Duodenal mucosa (tissue), 2 donors: ENCODE results near the gene SUSD3.

Source experiments
- H3K27ac ChIP-seq: one replicate; pipeline ENCODE4 v1.7.0; 2013; ENCODE audit warnings: low read depth, low read length
- H3K27me3 ChIP-seq, 2 donors: one replicate each; pipeline ENCODE4 v1.7.0; 2013; ENCODE audit warnings: low read length in 2 of 2, control low read depth in 1 of 2; ENCODE audit not compliant: insufficient read depth in 2 of 2, control insufficient read depth in 1 of 2
- H3K36me3 ChIP-seq, 2 donors: one replicate each; pipeline ENCODE4 v1.7.0; 2013; ENCODE audit warnings: low read length in 2 of 2, control low read depth in 1 of 2; ENCODE audit not compliant: insufficient read depth in 2 of 2, control insufficient read depth in 1 of 2
- H3K4me1 ChIP-seq, 2 donors: one replicate each; pipeline ENCODE4 v1.7.0; 2013; ENCODE audit warnings: low read length in 2 of 2, control low read depth in 1 of 2; ENCODE audit not compliant: insufficient read depth in 2 of 2, control insufficient read depth in 1 of 2
- H3K4me3 ChIP-seq, 2 donors: one replicate each; pipeline ENCODE4 v1.7.0; 2013; ENCODE audit warnings: low read length in 2 of 2, low read depth in 1 of 2
- H3K9ac ChIP-seq, 2 donors: one replicate each; pipeline ENCODE4 v1.7.0; 2013; ENCODE audit warnings: low read length in 2 of 2, low read depth in 1 of 2
- H3K9me3 ChIP-seq, 2 donors: one replicate each; pipeline ENCODE4 v1.7.0; 2013; ENCODE audit warnings: low read length in 2 of 2, control low read depth in 1 of 2; ENCODE audit not compliant: control insufficient read depth in 1 of 2

SUSD3 gene

GRCh38 chr9:93092251-93092991, 33.9 kb downstream of the SUSD3 start:
- Histone ChIP-seq H3K4me1 (peaks cover 27 to 32% of the 10 kb centered on the region in 2 donors), H3K9ac (no peak overlapping the region), H3K36me3 (no peaks in the 10 kb centered on the region), H3K4me3 (no peak overlapping the region), H3K27ac (no peak overlapping the region), H3K27me3 (no peaks in the 10 kb centered on the region), H3K9me3 (no peaks in the 10 kb centered on the region)

DNA sequence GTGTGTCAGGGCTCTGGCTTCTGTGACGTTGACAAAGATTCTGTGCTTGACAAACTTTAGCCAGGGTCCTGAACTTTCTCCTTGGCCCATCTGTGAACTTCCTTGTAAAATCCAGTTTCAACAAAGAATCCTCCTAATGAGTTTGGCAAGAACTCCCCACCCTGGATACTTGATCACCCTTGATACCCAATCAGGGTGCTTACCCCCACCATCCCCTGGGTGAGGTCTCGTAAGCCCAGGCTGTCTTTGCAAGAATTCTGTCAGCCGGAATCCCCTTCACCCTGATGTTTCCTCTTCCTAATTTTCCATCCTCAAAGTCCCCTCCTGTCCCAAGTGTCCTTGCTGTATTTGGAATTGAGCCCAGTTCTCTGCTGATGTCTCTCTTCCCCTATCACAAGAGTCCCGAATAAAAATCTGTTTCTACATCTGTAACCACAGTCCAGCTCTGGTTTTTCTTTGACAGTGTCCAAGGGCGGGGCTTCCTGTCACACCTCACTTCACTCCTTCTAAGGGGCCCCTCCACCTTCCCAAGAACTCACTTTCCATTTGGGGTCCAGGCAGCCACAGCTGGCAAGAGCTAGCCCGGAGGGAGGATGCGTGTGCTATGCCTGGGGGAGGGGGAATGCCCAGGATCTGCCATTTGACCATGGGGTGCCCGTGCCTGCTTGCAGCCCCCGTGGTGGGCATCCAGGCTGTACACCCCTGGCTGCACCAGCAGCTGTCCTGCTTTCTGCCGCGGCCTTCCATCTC, 34.8 kb downstream of the SUSD3 start:
- no peaks in the 10 kb centered on the region for H3K9me3 ChIP-seq
- H3K27ac ChIP-seq, result no peak overlapping the region
- H3K9ac ChIP-seq, result no peak overlapping the region
- no peaks in the 10 kb centered on the region for H3K36me3 ChIP-seq
- no peak overlapping the region for H3K4me3 ChIP-seq
- H3K27me3 ChIP-seq, result no peaks in the 10 kb centered on the region
- H3K4me1 ChIP-seq, result peaks cover 35 to 41% of the 10 kb centered on the region in 2 donors

- Histone ChIP-seq H3K4me3 (no peak overlapping the region), H3K27ac (peak overlapping the region; percentile 87), H3K9ac (peak overlapping the region in 1 of 2 donors; percentile 70), H3K4me1 (peaks cover 40 to 45% of the 10 kb centered on the region in 2 donors), H3K27me3 (no peaks in the 10 kb centered on the region), H3K9me3 (no peaks in the 10 kb centered on the region), H3K36me3 (no peaks in the 10 kb centered on the region)
Observed at GRCh38 chr9:93093877-93094657, 35.6 kb downstream of the SUSD3 start.

- Histone ChIP-seq H3K4me3 (peak overlapping the region; percentile 65 to 68), H3K4me1 (peaks cover 45 to 51% of the 10 kb centered on the region in 2 donors), H3K27ac (peak overlapping the region; percentile 87), H3K36me3 (no peaks in the 10 kb centered on the region), H3K9ac (peak overlapping the region; percentile 70), H3K9me3 (no peaks in the 10 kb centered on the region), H3K27me3 (no peaks in the 10 kb centered on the region)
Observed at GRCh38 chr9:93094658-93095204, 36.2 kb downstream of the SUSD3 start.

GRCh38 chr9:93095205-93096130, 37.0 kb downstream of the SUSD3 start:
- Histone ChIP-seq H3K36me3 (no peaks in the 10 kb centered on the region), H3K9ac (peak overlapping the region; percentile 70), H3K4me1 (peaks cover 45 to 51% of the 10 kb centered on the region in 2 donors), H3K9me3 (no peaks in the 10 kb centered on the region), H3K27ac (peak overlapping the region; percentile 87), H3K4me3 (peak overlapping the region; percentile 65 to 68), H3K27me3 (no peaks in the 10 kb centered on the region)

- Histone ChIP-seq H3K36me3 (no peaks in the 10 kb centered on the region), H3K9ac (peak within 1 kb of the TSS; percentile 76 to 81), H3K9me3 (no peaks in the 10 kb centered on the region), H3K27me3 (no peaks in the 10 kb centered on the region), H3K27ac (peak within 1 kb of the TSS; percentile 87), H3K4me1 (peaks cover 45 to 51% of the 10 kb centered on the region in 2 donors), H3K4me3 (peak within 1 kb of the TSS; percentile 71 to 80)
Observed at GRCh38 chr9:93096131-93096802, 37.8 kb downstream of the SUSD3 start, which contains the start of gene CARD19. Gene CARD19, plus strand, starts transcription at chr9:93096217. Its CDS starts 129 bp downstream, at chr9:93096346.

DNA sequence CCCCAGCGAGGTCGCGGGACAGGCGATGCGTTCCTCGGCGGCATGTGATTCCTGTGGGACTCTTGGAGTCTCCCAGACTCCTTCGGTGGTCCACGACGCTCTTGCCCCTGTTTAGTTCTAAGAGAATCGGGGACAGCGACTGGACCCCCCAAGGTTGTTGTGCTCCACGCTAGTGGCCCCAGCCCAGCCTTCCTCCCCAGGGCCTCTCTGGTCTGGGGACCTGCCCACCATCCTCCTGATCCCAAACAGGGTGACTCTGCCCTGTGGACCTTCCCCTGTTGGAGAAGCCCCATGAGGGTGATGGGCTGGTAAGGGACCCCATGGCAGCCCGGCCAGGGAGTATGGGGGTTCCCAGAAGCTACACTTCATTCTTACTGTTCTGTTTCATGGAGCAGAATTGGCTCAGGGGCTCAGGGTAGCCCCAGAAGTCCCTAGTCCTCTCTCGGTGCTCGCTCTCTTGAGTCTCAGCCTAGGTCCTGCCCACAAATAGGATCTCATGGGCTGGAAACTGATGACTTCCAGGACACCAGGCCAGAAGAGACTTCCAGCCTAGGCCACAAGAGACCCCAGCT, 38.4 kb downstream of the SUSD3 start:
- Histone ChIP-seq H3K9ac (peak overlapping the region; percentile 76 to 81), H3K9me3 (no peaks in the 10 kb centered on the region), H3K27me3 (no peaks in the 10 kb centered on the region), H3K36me3 (no peaks in the 10 kb centered on the region), H3K27ac (peak overlapping the region; percentile 87), H3K4me1 (peaks cover 45 to 51% of the 10 kb centered on the region in 2 donors), H3K4me3 (peak overlapping the region; percentile 71 to 80)

GRCh38 chr9:93097511-93098201, 39.2 kb downstream of the SUSD3 start:
- no peaks in the 10 kb centered on the region for H3K36me3 ChIP-seq
- H3K9me3 ChIP-seq, result no peaks in the 10 kb centered on the region
- no peaks in the 10 kb centered on the region for H3K27me3 ChIP-seq
- H3K4me3 ChIP-seq, result peak overlapping the region; percentile 71 to 80
- peak overlapping the region; percentile 76 to 81 for H3K9ac ChIP-seq
- H3K27ac ChIP-seq, result peak overlapping the region; percentile 34
- peaks cover 45 to 51% of the 10 kb centered on the region in 2 donors for H3K4me1 ChIP-seq
